GM12875 (cell line): ENCODE results near the gene CAPN13.

ENCODE experiments used
- H3K4me3 ChIP-seq: one replicate; pipeline ENCODE4 v1.5.1; 2011; ENCODE audit warnings: low read depth, low read length, control low read depth
- TF ChIP-seq, protein P1 (sequence below): IDR thresholded peaks from 2 replicates; pipeline ENCODE4 v1.5.1; 2011; ENCODE audit warnings: low read depth, mild to moderate bottlenecking, control low read depth, inconsistent platforms, low read length, moderate library complexity, borderline replicate concordance; ENCODE audit not compliant: insufficient read depth

Gene CAPN13

GRCh38 chr2:30738141-30738911 is 68.9 kb downstream of the CAPN13 start:
- TF ChIP-seq, protein P1, sequence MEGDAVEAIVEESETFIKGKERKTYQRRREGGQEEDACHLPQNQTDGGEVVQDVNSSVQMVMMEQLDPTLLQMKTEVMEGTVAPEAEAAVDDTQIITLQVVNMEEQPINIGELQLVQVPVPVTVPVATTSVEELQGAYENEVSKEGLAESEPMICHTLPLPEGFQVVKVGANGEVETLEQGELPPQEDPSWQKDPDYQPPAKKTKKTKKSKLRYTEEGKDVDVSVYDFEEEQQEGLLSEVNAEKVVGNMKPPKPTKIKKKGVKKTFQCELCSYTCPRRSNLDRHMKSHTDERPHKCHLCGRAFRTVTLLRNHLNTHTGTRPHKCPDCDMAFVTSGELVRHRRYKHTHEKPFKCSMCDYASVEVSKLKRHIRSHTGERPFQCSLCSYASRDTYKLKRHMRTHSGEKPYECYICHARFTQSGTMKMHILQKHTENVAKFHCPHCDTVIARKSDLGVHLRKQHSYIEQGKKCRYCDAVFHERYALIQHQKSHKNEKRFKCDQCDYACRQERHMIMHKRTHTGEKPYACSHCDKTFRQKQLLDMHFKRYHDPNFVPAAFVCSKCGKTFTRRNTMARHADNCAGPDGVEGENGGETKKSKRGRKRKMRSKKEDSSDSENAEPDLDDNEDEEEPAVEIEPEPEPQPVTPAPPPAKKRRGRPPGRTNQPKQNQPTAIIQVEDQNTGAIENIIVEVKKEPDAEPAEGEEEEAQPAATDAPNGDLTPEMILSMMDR: no peak
- no peak overlapping the region for H3K4me3 ChIP-seq

GRCh38 chr2:30737326-30737610 is 70.0 kb downstream of the CAPN13 start:
- H3K4me3 ChIP-seq: no peak overlapping the region
- TF ChIP-seq, protein P1: no peak

DNA sequence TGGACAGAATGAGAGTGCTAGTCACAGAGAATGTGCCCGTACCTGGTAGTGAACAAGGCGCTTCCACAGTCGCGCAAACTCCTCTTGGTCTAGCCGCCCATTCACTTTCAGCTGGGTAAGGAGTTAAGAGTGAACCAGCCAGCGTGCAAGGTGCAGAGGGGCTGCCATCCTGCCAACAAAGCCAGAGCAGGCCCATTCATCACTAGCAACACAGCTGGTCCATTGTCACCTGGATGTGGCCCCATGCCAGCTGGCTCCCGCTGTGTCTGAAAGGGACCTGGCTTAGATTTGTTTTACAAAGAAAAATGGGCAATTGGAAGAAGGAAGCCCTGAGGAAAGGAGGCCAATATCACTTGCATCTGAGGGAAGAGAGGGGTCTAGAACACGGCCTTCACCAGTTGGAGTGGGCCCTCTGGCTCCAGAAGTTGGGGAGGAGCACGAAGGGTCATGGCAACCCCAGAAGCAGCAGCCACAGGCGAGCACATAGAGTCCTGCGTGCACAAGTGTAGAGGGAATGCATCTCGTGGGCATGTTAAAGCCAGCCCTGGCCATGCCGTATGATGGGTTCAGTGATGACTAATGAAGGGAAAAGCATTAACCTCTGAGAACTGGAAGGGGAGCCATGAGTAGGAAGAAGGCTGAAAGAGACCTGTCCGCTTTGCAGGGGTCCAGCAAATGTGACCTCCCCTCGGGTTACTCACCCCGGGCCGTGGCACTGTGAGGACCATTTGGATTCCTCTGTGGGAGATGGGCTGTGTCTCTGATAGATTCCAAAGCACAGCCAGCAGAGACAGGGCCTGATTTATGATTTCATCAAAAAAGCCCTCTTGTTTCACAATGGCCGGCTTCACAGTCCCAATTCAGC is 70.6 kb downstream of the CAPN13 start:
- no peak overlapping the region for H3K4me3 ChIP-seq
- TF ChIP-seq, protein P1: no peak

GRCh38 chr2:30733876-30734520 is 73.2 kb downstream of the CAPN13 start:
- no peak overlapping the region for H3K4me3 ChIP-seq
- TF ChIP-seq, protein P1: no peak

GRCh38 chr2:30732876-30733275 is 74.4 kb downstream of the CAPN13 start:
- no peak overlapping the region for H3K4me3 ChIP-seq
- TF ChIP-seq, protein P1: no peak

GRCh38 chr2:30732376-30732775 is 74.9 kb downstream of the CAPN13 start:
- TF ChIP-seq, protein P1: no peak
- H3K4me3 ChIP-seq: no peak overlapping the region
